ENCODE data around the gene IRF4.

- TF ChIP-seq CTCF (IDR thresholded peaks at IDR 0.05): no peak
- TF ChIP-seq, protein P1, sequence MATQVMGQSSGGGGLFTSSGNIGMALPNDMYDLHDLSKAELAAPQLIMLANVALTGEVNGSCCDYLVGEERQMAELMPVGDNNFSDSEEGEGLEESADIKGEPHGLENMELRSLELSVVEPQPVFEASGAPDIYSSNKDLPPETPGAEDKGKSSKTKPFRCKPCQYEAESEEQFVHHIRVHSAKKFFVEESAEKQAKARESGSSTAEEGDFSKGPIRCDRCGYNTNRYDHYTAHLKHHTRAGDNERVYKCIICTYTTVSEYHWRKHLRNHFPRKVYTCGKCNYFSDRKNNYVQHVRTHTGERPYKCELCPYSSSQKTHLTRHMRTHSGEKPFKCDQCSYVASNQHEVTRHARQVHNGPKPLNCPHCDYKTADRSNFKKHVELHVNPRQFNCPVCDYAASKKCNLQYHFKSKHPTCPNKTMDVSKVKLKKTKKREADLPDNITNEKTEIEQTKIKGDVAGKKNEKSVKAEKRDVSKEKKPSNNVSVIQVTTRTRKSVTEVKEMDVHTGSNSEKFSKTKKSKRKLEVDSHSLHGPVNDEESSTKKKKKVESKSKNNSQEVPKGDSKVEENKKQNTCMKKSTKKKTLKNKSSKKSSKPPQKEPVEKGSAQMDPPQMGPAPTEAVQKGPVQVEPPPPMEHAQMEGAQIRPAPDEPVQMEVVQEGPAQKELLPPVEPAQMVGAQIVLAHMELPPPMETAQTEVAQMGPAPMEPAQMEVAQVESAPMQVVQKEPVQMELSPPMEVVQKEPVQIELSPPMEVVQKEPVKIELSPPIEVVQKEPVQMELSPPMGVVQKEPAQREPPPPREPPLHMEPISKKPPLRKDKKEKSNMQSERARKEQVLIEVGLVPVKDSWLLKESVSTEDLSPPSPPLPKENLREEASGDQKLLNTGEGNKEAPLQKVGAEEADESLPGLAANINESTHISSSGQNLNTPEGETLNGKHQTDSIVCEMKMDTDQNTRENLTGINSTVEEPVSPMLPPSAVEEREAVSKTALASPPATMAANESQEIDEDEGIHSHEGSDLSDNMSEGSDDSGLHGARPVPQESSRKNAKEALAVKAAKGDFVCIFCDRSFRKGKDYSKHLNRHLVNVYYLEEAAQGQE (IDR thresholded peaks at IDR 0.05; ENCODE audit: insufficient read depth in 1 of 2, low read depth in 2 of 2, low read length in 1 of 2): no peak
- no peak for TF ChIP-seq SIN3A (IDR thresholded peaks at IDR 0.05; ENCODE audit: borderline replicate concordance, insufficient read depth, low read depth, low read length)
These were observed 58.2 kb downstream of the IRF4 start for GRCh38 chr6:449486-450419.

Data from Panc1 (cell line).